PC-3 (cell line): ENCODE data around the gene CRYGS. TPM values are rescaled to one million over a fixed set of nuclear protein-coding genes. Genes with fewer than 3 reads are reported as not detected.
A peak's percentile ranks its signal among the peaks of the same experiment; 100 is the strongest.

Source experiments
- ATAC-seq: fragments of 200-7000 bp; cut with Tn5 transposase; 2 replicates; pipeline ENCODE4 v1.9.1; 2020; ENCODE audit warnings: mild to moderate bottlenecking, moderate library complexity
- BruUV-seq: library from RNA; stranded (reverse); fragments of 400-500 nt; replicated peaks from 2 replicates; lab custom pipeline; 2021; lab: Mats Ljungman, UMichigan
- CTCF ChIA-PET: fragments of 300-600 bp; sonication (Branson Sonifier 250); formaldehyde crosslinking; loops from one replicate; lab custom pipeline; 2022; ENCODE audit warnings: antibody characterized with exemption; lab: Charles Lee
- POLR2A ChIA-PET: fragments of 300-600 bp; sonication (Branson Sonifier 250); formaldehyde crosslinking; loops from one replicate; lab custom pipeline; 2022; ENCODE audit warnings: antibody characterized with exemption; ENCODE audit not compliant: unreplicated experiment; lab: Charles Lee
- DNase-seq: peaks from one replicate; pipeline ENCODE4 v3.0.0-alpha.2; 2015
- H2AFZ ChIP-seq: fragments of 300-600 bp; sonication (generic); 2 replicates; pipeline ENCODE4 v1.6.0; 2016; ENCODE audit warnings: antibody characterized with exemption, low read length
- H3F3A ChIP-seq: fragments of 300-600 bp; sonication (generic); one replicate; pipeline ENCODE4 v1.6.0; 2017; ENCODE audit warnings: antibody characterized with exemption, low read length, control low read depth, mild to moderate bottlenecking; ENCODE audit not compliant: unreplicated experiment
- H3K27ac ChIP-seq: fragments of 300-600 bp; sonication (generic); 2 replicates; pipeline ENCODE4 v1.5.1; 2016; ENCODE audit warnings: mild to moderate bottlenecking, low read length
- H3K27me3 ChIP-seq: fragments of 300-600 bp; sonication (generic); 2 replicates; pipeline ENCODE4 v1.6.1; 2016; ENCODE audit warnings: low read length, mixed read lengths
- H3K36me3 ChIP-seq: fragments of 300-600 bp; sonication (generic); 2 replicates; pipeline ENCODE4 v1.6.1; 2016; ENCODE audit warnings: low read depth, mixed run types, low read length, mixed read lengths
- H3K4me1 ChIP-seq: fragments of 300-600 bp; sonication (generic); 2 replicates; pipeline ENCODE4 v1.5.1; 2016; ENCODE audit warnings: low read length; ENCODE audit not compliant: insufficient read depth
- H3K4me2 ChIP-seq: fragments of 300-600 bp; sonication (generic); 2 replicates; pipeline ENCODE4 v1.6.0; 2016; ENCODE audit warnings: low read length
- H3K4me3 ChIP-seq: fragments of 300-600 bp; sonication (generic); 2 replicates; pipeline ENCODE4 v1.5.1; 2016; ENCODE audit warnings: mild to moderate bottlenecking, low read length, mixed read lengths
- H3K79me2 ChIP-seq: fragments of 300-600 bp; sonication (generic); 2 replicates; pipeline ENCODE4 v1.6.1; 2017; ENCODE audit warnings: low read length, mixed read lengths
- H3K9ac ChIP-seq: fragments of 300-600 bp; sonication (generic); 2 replicates; pipeline ENCODE4 v1.6.0; 2016; ENCODE audit warnings: mild to moderate bottlenecking, low read length
- H3K9me2 ChIP-seq: fragments of 300-600 bp; sonication (generic); replicated peaks from 2 replicates; pipeline ENCODE4 v1.6.1; 2016; ENCODE audit warnings: mixed run types, low read length, mixed read lengths
- H3K9me3 ChIP-seq: fragments of 300-600 bp; sonication (generic); 2 replicates; pipeline ENCODE4 v1.6.1; 2016; ENCODE audit warnings: low read length, mixed read lengths
- H4K20me1 ChIP-seq: fragments of 300-600 bp; sonication (generic); 2 replicates; pipeline ENCODE4 v1.6.1; 2016; ENCODE audit warnings: low read length, mixed read lengths
- EZH2 ChIP-seq: fragments of 300-600 bp; sonication (generic); IDR thresholded peaks from one replicate; pipeline ENCODE4 v1.6.1; 2017; ENCODE audit warnings: antibody characterized with exemption, mild to moderate bottlenecking, low read length; ENCODE audit not compliant: unreplicated experiment
- EZH2phosphoT487 ChIP-seq: fragments of 300-600 bp; sonication (generic); IDR thresholded peaks from 2 replicates; pipeline ENCODE4 v1.6.1; 2018; ENCODE audit warnings: mild to moderate bottlenecking, antibody characterized with exemption, low read length, borderline replicate concordance
- intact Hi-C: fragments of 100-400 bp; cut with micrococcal nuclease; formaldehyde crosslinking; loops from 2 replicates; pipeline ENCODE4 v1.9.0; 2023
- total RNA-seq: library from RNA; depleted of rRNA; stranded (reverse); fragments of >200 nt; gene quantifications from 2 replicates; pipeline ENCODE4 v1.2.3, GENCODE V29; 2014
- TF ChIP-seq, protein P1 (sequence below): fragments of 300-600 bp; sonication (generic); conservative IDR thresholded peaks from 2 replicates; pipeline ENCODE4 v1.5.1; 2017; ENCODE audit warnings: antibody characterized with exemption, low read depth, mild to moderate bottlenecking, low read length

Gene CRYGS
- total RNA-seq, 1 experiment from 2014 or later, result 3.4 TPM

GRCh38 chr3:186536883-186537844 lies 7.0 kb downstream of the CRYGS start:
- TF ChIP-seq, protein P1, sequence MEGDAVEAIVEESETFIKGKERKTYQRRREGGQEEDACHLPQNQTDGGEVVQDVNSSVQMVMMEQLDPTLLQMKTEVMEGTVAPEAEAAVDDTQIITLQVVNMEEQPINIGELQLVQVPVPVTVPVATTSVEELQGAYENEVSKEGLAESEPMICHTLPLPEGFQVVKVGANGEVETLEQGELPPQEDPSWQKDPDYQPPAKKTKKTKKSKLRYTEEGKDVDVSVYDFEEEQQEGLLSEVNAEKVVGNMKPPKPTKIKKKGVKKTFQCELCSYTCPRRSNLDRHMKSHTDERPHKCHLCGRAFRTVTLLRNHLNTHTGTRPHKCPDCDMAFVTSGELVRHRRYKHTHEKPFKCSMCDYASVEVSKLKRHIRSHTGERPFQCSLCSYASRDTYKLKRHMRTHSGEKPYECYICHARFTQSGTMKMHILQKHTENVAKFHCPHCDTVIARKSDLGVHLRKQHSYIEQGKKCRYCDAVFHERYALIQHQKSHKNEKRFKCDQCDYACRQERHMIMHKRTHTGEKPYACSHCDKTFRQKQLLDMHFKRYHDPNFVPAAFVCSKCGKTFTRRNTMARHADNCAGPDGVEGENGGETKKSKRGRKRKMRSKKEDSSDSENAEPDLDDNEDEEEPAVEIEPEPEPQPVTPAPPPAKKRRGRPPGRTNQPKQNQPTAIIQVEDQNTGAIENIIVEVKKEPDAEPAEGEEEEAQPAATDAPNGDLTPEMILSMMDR, result no peak
- TF ChIP-seq EZH2phosphoT487, result no peak
- no peak for TF ChIP-seq EZH2
- Histone ChIP-seq H3K9ac (no peak overlapping the region), H4K20me1 (no peaks in the 10 kb centered on the region), H3K4me3 (no peak overlapping the region), H3K4me1 (peaks cover 22% of the 10 kb centered on the region), H3K9me2 (no peaks in the 10 kb centered on the region), H3K4me2 (no peak overlapping the region), H3K9me3 (no peaks in the 10 kb centered on the region), H2AFZ (no peak overlapping the region), H3F3A (peaks cover 3% of the 10 kb centered on the region), H3K36me3 (no peaks in the 10 kb centered on the region), H3K27me3 (no peaks in the 10 kb centered on the region), H3K27ac (no peak overlapping the region), H3K79me2 (no peaks in the 10 kb centered on the region)
- DNase-seq (peak; percentile 6), ATAC-seq (no peak)
- POLR2A ChIA-PET, result interaction anchor here (0.6 kb wide), 2 partner anchors 308 to 556 kb away, joined by 3 read pairs; no protein-coding TSS in a partner anchor
- intact Hi-C loops, result no loop called here
- no TSS peak for BruUV-seq
- CTCF ChIA-PET, result no interaction called here

DNA sequence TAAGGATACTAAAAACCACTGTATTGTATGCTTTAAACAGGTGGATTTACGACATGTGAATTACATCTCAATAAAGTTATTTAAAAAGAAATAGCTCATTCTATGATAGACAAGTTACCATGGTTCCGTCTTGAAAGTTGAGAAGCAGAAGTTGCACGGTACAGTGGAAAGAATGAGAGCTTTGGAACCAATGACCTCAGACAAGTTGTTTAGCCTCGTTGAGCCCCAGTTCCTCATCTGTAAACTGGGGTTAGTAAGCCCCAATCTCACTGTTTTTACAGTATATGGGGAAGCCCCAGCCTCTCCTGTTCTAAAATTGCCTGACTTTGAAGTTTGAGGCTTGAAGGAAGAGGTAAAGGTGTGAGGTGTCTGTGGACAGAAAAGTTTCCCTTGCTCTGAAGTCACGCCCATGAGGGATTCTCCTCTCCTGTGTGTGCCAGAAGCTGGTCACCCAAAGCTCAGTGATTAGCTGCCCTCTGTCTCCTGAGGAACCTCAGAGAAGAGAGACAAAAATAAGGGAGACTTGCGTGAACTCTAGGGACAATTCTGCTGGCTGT lies 10.0 kb downstream of the CRYGS start:
- H3F3A ChIP-seq, result no peaks in the 10 kb centered on the region
- H3K4me1 ChIP-seq, result no peaks in the 10 kb centered on the region
- CTCF ChIA-PET, result no interaction called here
- ATAC-seq (no peak), DNase-seq (no peak)
- H3K9me2 ChIP-seq, result no peaks in the 10 kb centered on the region
- POLR2A ChIA-PET, result no interaction called here
- H3K9me3 ChIP-seq, result no peaks in the 10 kb centered on the region
- TF ChIP-seq EZH2 (no peak), EZH2phosphoT487 (no peak)
- TF ChIP-seq, protein P1, result no peak
- H2AFZ ChIP-seq, result no peak overlapping the region
- no peak overlapping the region for H3K4me2 ChIP-seq
- no peaks in the 10 kb centered on the region for H3K79me2 ChIP-seq
- H3K27ac ChIP-seq, result no peak overlapping the region
- no peaks in the 10 kb centered on the region for H4K20me1 ChIP-seq
- H3K27me3 ChIP-seq, result no peaks in the 10 kb centered on the region
- intact Hi-C loops, result loop anchor here (2.0 kb wide), 1 partner anchor 85 kb away; no protein-coding TSS in a partner anchor
- H3K9ac ChIP-seq, result no peak overlapping the region
- BruUV-seq, result no TSS peak
- no peak overlapping the region for H3K4me3 ChIP-seq
- H3K36me3 ChIP-seq, result no peaks in the 10 kb centered on the region
